ENCODE results near the gene SNX8. TPM values are rescaled to one million over a fixed set of nuclear protein-coding genes. Genes with fewer than 3 reads are reported as not detected.

Gene SNX8
- total and polyA plus RNA-seq, 2 donors (not counting 1 experiment from before 2014, with no cell fraction given): 64.4 to 126 TPM

DNA sequence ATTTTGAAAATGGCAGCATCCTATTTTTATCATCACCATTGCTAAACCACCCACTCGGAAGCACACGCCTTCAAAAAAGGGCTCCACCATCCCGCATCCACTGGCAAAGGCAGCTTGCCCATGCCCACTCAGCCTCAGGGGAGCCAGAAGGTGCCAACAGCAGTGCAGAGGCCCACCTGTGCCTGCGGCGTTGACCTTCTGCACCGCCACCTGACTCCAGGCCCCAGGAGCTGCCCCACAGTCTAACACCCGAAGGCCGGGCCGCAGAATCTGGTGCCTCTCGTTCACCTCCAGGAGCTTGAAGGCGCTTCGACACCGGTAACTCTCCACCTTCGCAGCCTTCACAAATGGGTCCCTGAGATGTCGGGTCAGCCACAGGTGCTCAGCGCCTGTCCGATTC, 75.0 kb downstream of the SNX8 start:
- Histone ChIP-seq H3K27me3 (replicated peaks in 1 of 4; ENCODE audit: control extremely low read depth in 1 of 4, control insufficient read depth in 3 of 4, insufficient read depth in 4 of 4, low read length in 3 of 4) (no peaks in the 10 kb centered on the region), H4K20me1 (ENCODE audit: control insufficient read depth, insufficient read depth, low read length, poor library complexity, severe bottlenecking) (no peaks in the 10 kb centered on the region), H3K36me3 (replicated peaks in 1 of 2; ENCODE audit: control extremely low read depth in 1 of 2, control insufficient read depth in 1 of 2, extremely low read depth in 1 of 2, insufficient read depth in 2 of 2, low read length in 1 of 2) (peaks cover 3 to 26% of the 10 kb centered on the region in 2 experiments), H3K4me2 (replicated peaks; ENCODE audit: low read depth, low read length, poor library complexity, severe bottlenecking) (no peak overlapping the region), H3K27ac (ENCODE audit: low read length in 2 of 2) (peak overlapping the region in 1 of 2 donors; percentile 84), H3K9me3 (ENCODE audit: control extremely low read depth in 1 of 3, control insufficient read depth in 2 of 3, insufficient read depth in 1 of 3, low read length in 2 of 3) (peaks cover 0 to 5% (median 0%) of the 10 kb centered on the region in 3 donors), H3K4me1 (ENCODE audit: control insufficient read depth in 2 of 2, insufficient read depth in 2 of 2, low read length in 2 of 2) (peaks cover 40 to 57% of the 10 kb centered on the region in 2 donors), H3K79me2 (ENCODE audit: control insufficient read depth, insufficient read depth, low read length) (peaks cover 60% of the 10 kb centered on the region), H3K4me3 (ENCODE audit: control extremely low read depth in 1 of 5, extremely low read depth in 1 of 5, insufficient read depth in 1 of 5, low read depth in 2 of 5, low read length in 4 of 5) (no peak overlapping the region), H3K9ac (ENCODE audit: low read length) (no peak overlapping the region), H2AFZ (ENCODE audit: insufficient read depth, low read depth, low read length, poor library complexity, severe bottlenecking) (no peak overlapping the region)
- no peaks in the 10 kb centered on the region for H3K27me3 Mint-ChIP-seq
- DNase-seq: no peak
- H3K9me3 Mint-ChIP-seq (ENCODE audit: insufficient read depth): no peaks in the 10 kb centered on the region
- intact Hi-C loops (cut with micrococcal nuclease): loop anchor here (5.0 to 10.0 kb wide), 2 partner anchors 168 to 664 kb away; partner anchors contain the start of gene PSMG3
- ChIA-PET POLR2A (interaction anchor here (0.6 kb wide), 1 partner anchor 68 kb away, joined by 8 read pairs; no protein-coding TSS in a partner anchor), CTCF (interaction anchor here (6.1 kb wide), 1 partner anchor 109 kb away, joined by 31 read pairs; no protein-coding TSS in a partner anchor)
- peak overlapping the region; percentile 38 for H3K27ac Mint-ChIP-seq
- WGBS (ENCODE audit: insufficient coverage): 98% methylated on average over 17 of the region's 17 CpGs
- peak overlapping the region; percentile 34 for H3K4me3 Mint-ChIP-seq
- no peak for ATAC-seq (ENCODE audit: low read depth)
- peaks cover 47% of the 10 kb centered on the region for H3K4me1 Mint-ChIP-seq
- TF ChIP-seq CTCF (IDR thresholded peaks at IDR 0.05): no peak

- H3K4me3 Mint-ChIP-seq: peak overlapping the region; percentile 80
- H3K4me3 ChIP-seq (ENCODE audit: control extremely low read depth in 1 of 5, extremely low read depth in 1 of 5, insufficient read depth in 1 of 5, low read depth in 2 of 5, low read length in 4 of 5): peak overlapping the region in 1 of 5 experiments; percentile 20
- ATAC-seq (ENCODE audit: low read depth) (peak; percentile 84), DNase-seq (peak; percentile 93)
- H3K9me3 Mint-ChIP-seq (ENCODE audit: insufficient read depth): no peaks in the 10 kb centered on the region
- peaks cover 60% of the 10 kb centered on the region for H3K79me2 ChIP-seq (ENCODE audit: control insufficient read depth, insufficient read depth, low read length)
- peak overlapping the region; percentile 55 for H2AFZ ChIP-seq (ENCODE audit: insufficient read depth, low read depth, low read length, poor library complexity, severe bottlenecking)
- H3K27me3 Mint-ChIP-seq: no peaks in the 10 kb centered on the region
- intact Hi-C loops (cut with micrococcal nuclease): loop anchor here (1.0 to 10.0 kb wide), 4 partner anchors 77 to 662 kb away; partner anchors contain the start of genes EIF3B, PSMG3 and SNX8
- no peak for TF ChIP-seq CTCF (IDR thresholded peaks at IDR 0.05)
- TF ChIP-seq EZH2 (IDR thresholded peaks at IDR 0.05; ENCODE audit: borderline replicate concordance, insufficient read depth, low read depth, low read length, poor library complexity, severe bottlenecking): no peak
- peak overlapping the region; percentile 63 for H3K4me2 ChIP-seq (replicated peaks; ENCODE audit: low read depth, low read length, poor library complexity, severe bottlenecking)
- peak overlapping the region; percentile 99 for H3K27ac Mint-ChIP-seq
- peak overlapping the region; percentile 96 to 97 for H3K27ac ChIP-seq (ENCODE audit: low read length in 2 of 2)
- H3K9me3 ChIP-seq (ENCODE audit: control extremely low read depth in 1 of 3, control insufficient read depth in 2 of 3, insufficient read depth in 1 of 3, low read length in 2 of 3): peaks cover 0 to 5% (median 0%) of the 10 kb centered on the region in 3 donors
- H3K27me3 ChIP-seq (replicated peaks in 1 of 4; ENCODE audit: control extremely low read depth in 1 of 4, control insufficient read depth in 3 of 4, insufficient read depth in 4 of 4, low read length in 3 of 4): no peaks in the 10 kb centered on the region
- peaks cover 37 to 45% of the 10 kb centered on the region in 2 donors for H3K4me1 ChIP-seq (ENCODE audit: control insufficient read depth in 2 of 2, insufficient read depth in 2 of 2, low read length in 2 of 2)
- peaks cover 3 to 26% of the 10 kb centered on the region in 2 experiments for H3K36me3 ChIP-seq (replicated peaks in 1 of 2; ENCODE audit: control extremely low read depth in 1 of 2, control insufficient read depth in 1 of 2, extremely low read depth in 1 of 2, insufficient read depth in 2 of 2, low read length in 1 of 2)
- 40% methylated on average over 11 of the region's 12 CpGs for WGBS (ENCODE audit: insufficient coverage)
- ChIA-PET CTCF (interaction anchor here (1.0 to 6.1 kb wide), 8 partner anchors 9 to 117 kb away, joined by 3 to 31 read pairs (median 5); partner anchors contain the start of gene EIF3B), POLR2A (interaction anchor here (1.0 to 1.8 kb wide), 6 partner anchors 9 to 117 kb away, joined by 3 to 9 read pairs (median 6); no protein-coding TSS in a partner anchor)
- H3K4me1 Mint-ChIP-seq: peaks cover 48% of the 10 kb centered on the region
- H3K9ac ChIP-seq (ENCODE audit: low read length): peak overlapping the region; percentile 31
- no peaks in the 10 kb centered on the region for H4K20me1 ChIP-seq (ENCODE audit: control insufficient read depth, insufficient read depth, low read length, poor library complexity, severe bottlenecking)
Measured at GRCh38 chr7:2237109-2237602, 77.1 kb downstream of the SNX8 start.

Measured in B cell (primary cell).